Hepatic stellate cell (primary cell): ENCODE data around the gene ZSWIM3.
"Not testable (repeated sequence)": the region's sequence is repeated elsewhere in the genome, so short reads cannot be mapped to it uniquely, and the experiment has no call there.

Source experiments
- DNase-seq: peaks from one replicate; pipeline ENCODE4 v3.0.0; 2011; ENCODE audit warnings: low spot score

ZSWIM3 gene

DNA sequence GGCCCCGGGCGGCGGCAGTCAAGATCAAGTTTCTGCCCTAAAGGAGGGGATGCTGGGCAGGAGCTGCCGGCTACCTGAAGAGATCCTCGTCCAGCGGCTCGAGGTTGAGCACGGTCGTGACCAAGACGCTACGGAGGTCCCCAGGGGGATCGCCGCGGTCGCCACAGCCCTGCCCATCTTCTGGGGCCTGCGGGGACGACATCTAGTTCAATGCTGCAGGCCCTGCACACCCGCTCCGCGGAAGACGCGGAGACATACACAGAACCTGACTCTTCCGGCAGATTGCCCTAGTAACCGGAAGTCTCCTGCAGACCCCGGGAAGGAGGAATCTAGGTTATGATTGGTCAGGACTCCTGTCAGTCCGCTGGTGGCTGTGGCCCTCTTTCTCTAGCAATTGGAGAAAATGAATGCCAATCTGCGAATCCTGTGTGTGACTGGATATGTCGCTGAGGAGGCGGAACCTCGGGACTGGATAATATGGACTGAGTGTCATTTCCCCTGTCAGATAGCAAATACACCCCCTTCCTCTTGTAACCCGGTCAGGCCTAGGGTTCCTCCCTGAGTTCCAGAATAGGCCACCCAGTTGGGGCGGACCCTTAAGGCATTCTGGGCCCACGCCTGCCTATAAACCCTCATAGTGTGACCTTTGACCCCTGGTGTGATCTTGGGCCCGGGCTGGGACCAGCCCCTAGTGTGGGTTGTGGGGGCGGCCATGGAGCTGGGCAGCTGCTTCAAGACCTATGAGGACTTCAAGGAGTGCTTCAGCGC is at the start of gene ZSWIM3, which contains the start of gene ACOT8:
Gene ZSWIM3, plus strand, starts transcription at position 501 of the 768 bp plus-strand sequence. Its CDS starts 212 bp downstream, at position 713.
Gene ACOT8, minus strand, starts transcription at position 279 of the 768 bp plus-strand sequence. Its CDS starts 77 bp downstream, at position 202.
- peak; percentile 100 for DNase-seq

- no peak for DNase-seq
Measured at GRCh38 chr20:45810191-45810970, 47.0 kb upstream of the ZSWIM3 start.

GRCh38 chr20:45812157-45813005 is 45.0 kb upstream of the ZSWIM3 start, which contains the start of gene UBE2C:
Gene UBE2C (plus strand): TSS chr20:45812644. CDS start chr20:45812696, 52 bp downstream.
- DNase-seq: peak; percentile 100

DNA sequence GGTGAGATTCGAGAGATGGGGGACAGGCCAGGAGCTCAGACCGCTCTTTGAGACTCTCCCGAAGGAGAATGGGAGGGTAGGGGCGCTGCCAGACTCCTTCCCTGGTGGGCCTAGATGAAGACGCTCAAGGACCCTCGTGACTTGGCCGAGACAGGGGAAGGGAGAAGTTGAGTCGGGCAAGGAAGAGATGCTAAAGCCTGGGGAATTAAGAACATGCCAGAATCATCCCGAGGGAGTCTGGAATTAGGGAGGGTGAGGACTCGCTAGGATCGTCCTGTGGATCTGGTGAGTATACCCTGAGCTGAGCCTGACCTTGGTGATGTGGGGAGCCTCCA is 44.4 kb upstream of the ZSWIM3 start:
- no peak for DNase-seq

DNA sequence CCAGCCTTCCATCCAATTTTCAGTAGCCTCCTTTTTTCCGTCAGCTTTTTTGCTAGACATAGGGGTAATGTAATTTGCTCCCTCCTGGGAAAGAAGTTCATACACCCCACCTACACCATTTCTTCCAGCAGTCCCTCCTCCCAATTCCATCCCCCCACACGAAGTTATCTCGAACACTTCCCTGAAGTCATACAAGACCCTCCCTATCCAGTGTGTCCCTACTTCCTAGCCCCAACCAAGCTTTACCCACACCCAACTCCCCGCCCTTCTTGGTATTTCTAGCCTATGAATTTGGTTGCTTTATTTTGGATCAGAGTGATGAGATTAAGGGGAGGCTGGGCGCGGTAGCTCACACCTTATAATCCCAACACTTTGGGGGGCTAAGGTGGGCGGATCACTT is 43.9 kb upstream of the ZSWIM3 start:
- no peak for DNase-seq

- DNase-seq: no peak
Measured at GRCh38 chr20:45814314-45814713, 43.1 kb upstream of the ZSWIM3 start.

DNA sequence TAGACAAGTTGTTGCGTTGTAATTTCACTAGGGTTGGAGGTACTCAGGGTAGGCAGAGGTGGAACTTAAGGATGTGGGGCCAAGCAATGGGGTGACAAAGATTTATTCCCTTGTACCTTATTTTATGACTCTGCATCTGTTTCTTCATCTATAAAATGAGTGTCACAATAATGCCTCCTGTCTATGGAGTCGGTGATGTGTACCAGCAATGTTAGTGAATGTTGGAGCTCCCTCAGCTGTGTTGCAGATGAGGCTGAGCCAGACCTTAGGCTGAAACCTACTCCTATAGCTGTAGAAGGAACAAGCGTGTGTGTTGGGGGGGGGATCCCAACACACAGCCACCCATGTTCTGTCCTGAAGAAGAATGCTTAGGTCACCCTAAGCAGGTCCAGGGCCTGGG is 40.5 kb upstream of the ZSWIM3 start:
- DNase-seq: no peak

- peak; percentile 71 for DNase-seq
Measured at GRCh38 chr20:45817376-45818194, 39.8 kb upstream of the ZSWIM3 start.

GRCh38 chr20:45818239-45818638 is 39.2 kb upstream of the ZSWIM3 start:
- no peak for DNase-seq

GRCh38 chr20:45819466-45819865 is 37.9 kb upstream of the ZSWIM3 start:
- DNase-seq: no peak

DNA sequence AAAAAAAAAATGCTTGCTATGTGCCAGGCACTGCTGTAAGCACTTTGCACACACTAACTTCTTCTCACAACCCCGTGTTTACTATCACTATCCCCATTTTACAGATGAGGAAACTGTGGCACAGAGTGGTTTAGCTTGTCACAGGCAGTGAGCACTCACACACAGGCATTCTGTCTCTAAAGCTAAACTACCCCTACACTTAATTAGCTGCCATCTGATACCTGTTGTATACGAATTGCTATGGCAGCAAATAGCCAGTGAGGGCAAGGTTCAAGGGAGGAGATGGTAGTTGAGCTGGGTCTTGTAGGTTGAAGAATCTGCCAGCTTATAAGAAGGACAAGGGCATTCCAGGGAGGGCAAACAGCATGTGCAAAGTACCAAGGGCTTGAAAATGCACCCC is 35.5 kb upstream of the ZSWIM3 start:
- no peak for DNase-seq

DNA sequence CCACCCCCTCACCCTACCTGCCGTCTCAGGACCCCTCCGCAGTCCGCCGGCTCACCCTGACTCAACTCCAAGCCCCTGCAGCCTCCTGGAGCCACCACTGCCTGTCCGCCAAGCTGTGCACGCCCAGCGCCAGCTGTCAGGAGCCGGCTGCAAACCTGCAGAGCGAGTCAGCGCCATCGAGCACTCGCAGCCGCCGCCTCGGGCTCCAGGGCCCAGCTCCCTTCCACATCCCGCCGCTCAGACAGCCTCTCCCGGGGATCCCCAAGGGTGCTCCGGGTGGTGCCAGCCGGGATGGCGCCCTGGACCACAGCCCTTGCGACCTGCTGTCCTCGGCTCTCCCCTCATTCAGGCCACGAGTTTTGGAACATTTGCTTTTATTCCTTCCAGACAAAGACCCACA is 34.6 kb upstream of the ZSWIM3 start:
- DNase-seq: peak; percentile 59

- peak; percentile 33 for DNase-seq
Measured at GRCh38 chr20:45823949-45824835, 33.2 kb upstream of the ZSWIM3 start.

DNA sequence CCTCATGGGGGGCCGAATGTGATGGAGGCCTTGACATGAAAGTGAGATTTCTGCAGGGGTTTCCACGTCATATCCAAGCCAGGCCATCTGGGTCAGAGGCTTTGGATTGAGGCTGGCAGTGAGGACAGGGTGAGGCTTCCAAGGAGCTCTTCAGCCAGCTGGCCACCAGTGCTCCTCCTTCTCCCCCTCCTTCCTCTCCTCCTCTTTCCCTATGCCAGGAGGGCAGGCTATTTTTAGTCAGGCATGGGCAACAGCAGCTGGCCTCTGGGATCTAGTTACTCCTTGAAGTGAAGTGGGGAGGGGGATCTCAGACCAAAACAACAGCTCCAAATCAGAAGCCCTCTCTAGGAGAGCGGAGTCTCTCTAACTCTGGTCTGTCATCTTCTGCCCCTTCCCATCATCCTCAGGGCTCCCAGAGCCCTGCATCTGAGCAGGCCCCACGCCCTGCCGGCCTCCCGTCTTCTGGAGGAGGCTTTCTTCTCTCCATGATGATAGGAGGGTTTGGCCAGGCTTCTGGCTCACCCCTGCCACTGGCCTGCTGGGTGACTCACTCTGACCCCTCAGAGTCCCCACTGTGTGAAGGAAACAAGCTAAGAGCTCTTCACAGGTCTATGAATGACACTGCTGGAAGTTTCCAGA is 30.9 kb upstream of the ZSWIM3 start:
- DNase-seq: peak; percentile 57

GRCh38 chr20:45827030-45827652 is 30.3 kb upstream of the ZSWIM3 start, which contains the start of gene TNNC2:
Gene TNNC2 (minus strand): TSS chr20:45827312. CDS start chr20:45827248, 64 bp downstream.
- no peak for DNase-seq

DNA sequence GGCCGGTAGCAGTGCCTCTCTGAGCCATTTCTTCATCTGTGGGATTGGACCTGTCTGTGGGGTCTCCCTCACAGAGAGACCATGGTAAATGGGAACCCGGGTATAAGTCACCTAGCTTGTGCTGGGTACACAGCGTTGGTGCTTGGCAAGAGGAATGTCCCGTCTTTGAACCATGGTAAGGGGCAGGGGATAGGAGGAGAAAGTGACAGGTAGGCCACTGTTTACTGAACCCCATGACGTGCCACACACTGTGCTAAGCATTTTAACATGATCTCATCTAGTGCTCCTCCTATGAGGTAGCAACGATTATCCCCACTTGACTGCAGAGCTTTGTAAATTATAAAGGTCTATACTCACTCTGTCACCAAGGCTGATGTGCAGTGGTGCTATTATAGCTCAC is 29.7 kb upstream of the ZSWIM3 start:
- no peak for DNase-seq

DNA sequence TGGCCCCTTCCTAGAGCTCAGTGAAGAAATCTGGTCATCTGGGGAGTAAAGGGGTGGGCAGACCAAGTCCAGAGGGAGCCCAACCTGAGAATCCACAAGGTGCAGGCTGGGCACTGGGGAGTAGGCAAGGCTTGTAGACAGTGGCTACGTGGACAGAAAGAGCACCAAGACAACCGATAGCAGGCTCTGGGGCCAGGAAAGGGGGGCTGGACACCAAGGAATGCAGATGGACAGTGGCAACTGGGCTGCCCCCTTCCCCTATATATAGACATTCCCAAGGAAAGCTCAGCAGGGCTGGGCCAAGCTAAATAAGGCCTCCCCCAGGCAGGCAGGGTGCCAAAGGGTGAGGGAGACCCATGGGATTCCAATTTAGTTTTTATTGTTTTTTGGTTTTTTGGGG is 28.8 kb upstream of the ZSWIM3 start:
- DNase-seq: peak; percentile 40

DNA sequence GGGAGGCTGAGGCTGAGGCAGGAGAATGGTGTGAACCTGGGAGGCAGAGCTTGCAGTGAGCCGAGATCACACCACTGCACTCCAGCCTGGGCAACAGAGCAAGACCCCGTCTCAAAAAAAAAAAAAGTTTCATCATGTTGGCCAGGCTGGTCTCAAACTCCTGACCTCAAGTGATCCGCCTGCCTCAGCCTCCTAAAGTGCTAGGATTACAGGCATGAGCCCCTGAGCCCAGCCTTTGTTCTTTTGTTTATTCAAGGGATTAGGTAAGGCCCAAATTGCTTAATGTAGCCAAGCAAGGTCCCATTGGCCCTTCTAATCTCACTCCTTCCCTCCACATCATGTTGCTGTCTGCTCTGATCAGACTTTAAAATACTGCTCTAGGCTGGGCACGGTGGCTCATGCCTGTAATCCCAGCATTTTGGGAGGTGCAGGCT is 27.7 kb upstream of the ZSWIM3 start:
- not testable (repeated sequence) for DNase-seq

DNA sequence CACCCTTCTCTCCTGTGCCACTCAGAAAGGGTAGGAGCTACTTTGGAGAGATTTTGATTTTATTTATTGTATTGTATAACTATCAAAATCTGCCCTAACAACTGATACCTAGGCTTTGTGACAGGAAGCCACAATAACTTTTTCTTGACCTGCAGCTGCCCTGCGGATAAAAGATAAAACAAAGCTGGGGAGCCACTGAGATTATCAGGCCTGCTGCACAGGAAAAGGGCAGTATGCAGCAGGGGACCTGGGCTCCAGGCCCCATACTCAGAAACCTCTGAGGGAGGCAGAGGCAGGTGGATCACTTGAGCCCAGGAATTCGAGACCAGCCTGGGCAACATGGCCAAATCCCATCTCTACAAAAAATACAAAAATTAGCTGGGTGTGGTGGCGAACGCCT is 24.8 kb upstream of the ZSWIM3 start:
- no peak for DNase-seq
